WTC11 (cell line): ENCODE data around the gene ADGRB3. TPM values are rescaled to one million over a fixed set of nuclear protein-coding genes. Genes with fewer than 3 reads are reported as not detected.

Experiments used
- ATAC-seq: fragments of 200-7000 bp; cut with Tn5 transposase; 2 replicates; pipeline ENCODE4 v1.10.0; 2021; ENCODE audit warnings: mild to moderate bottlenecking, moderate library complexity
- CTCF ChIA-PET: fragments of 300-600 bp; sonication (Branson Sonifier 250); formaldehyde crosslinking; loops from one replicate; lab custom pipeline; 2021; ENCODE audit warnings: antibody characterized with exemption; lab: Charles Lee
- POLR2A ChIA-PET: fragments of 350-600 bp; sonication (Branson Sonifier 250); formaldehyde crosslinking; loops from one replicate; lab custom pipeline; 2021; ENCODE audit warnings: antibody characterized with exemption; lab: Charles Lee
- DNase-seq: peaks from one replicate; pipeline ENCODE4 v3.0.0; 2021; ENCODE audit warnings: low spot score
- H3K27ac Mint-ChIP-seq: 2 replicates; pipeline ENCODE4 v1.8.0; 2021; ENCODE audit warnings: mixed read lengths
- H3K27me3 Mint-ChIP-seq: 2 replicates; pipeline ENCODE4 v1.8.0; 2021; ENCODE audit warnings: low read depth, mild to moderate bottlenecking, moderate library complexity, mixed read lengths
- H3K36me3 Mint-ChIP-seq: 2 replicates; pipeline ENCODE4 v1.8.0; 2021; ENCODE audit warnings: mixed read lengths
- H3K4me1 Mint-ChIP-seq: 2 replicates; pipeline ENCODE4 v1.8.0; 2022; ENCODE audit warnings: mixed read lengths
- H3K4me3 Mint-ChIP-seq: 2 replicates; pipeline ENCODE4 v1.8.0; 2021; ENCODE audit warnings: mild to moderate bottlenecking, moderate library complexity, mixed read lengths
- H3K9me3 Mint-ChIP-seq: 2 replicates; pipeline ENCODE4 v1.8.0; 2021; ENCODE audit warnings: mixed read lengths
- AR ChIP-seq: fragments of 250-450 bp; sonication (Bioruptor Pico); IDR thresholded peaks from 2 replicates; pipeline ENCODE4 v1.9.0; 2021; ENCODE audit warnings: mild to moderate bottlenecking
- ATF1 ChIP-seq: sonication (generic); formaldehyde crosslinking; IDR thresholded peaks from 2 replicates; pipeline ENCODE4 v1.8.1; 2023; ENCODE audit warnings: mild to moderate bottlenecking, moderate library complexity, missing genetic modification reagents
- CBFB ChIP-seq: sonication (generic); formaldehyde crosslinking; IDR thresholded peaks from 2 replicates; pipeline ENCODE4 v1.8.1; 2022; ENCODE audit warnings: mild to moderate bottlenecking, low read depth, missing genetic modification reagents
- CDX4 ChIP-seq: fragments of 250-450 bp; sonication (Bioruptor Pico); IDR thresholded peaks from 2 replicates; pipeline ENCODE4 v1.9.0; 2021; ENCODE audit warnings: moderate library complexity, mild to moderate bottlenecking, inconsistent platforms, borderline replicate concordance
- E2F4 ChIP-seq: sonication (generic); formaldehyde crosslinking; IDR thresholded peaks from 2 replicates; pipeline ENCODE4 v1.8.1; 2022; ENCODE audit warnings: low read depth, mild to moderate bottlenecking, moderate library complexity, missing genetic modification reagents, borderline replicate concordance
- ELF4 ChIP-seq: sonication (generic); formaldehyde crosslinking; IDR thresholded peaks from 2 replicates; pipeline ENCODE4 v1.8.1; 2022; ENCODE audit warnings: low read depth, mild to moderate bottlenecking, moderate library complexity, missing genetic modification reagents
- ETV6 ChIP-seq: sonication (generic); formaldehyde crosslinking; IDR thresholded peaks from 2 replicates; pipeline ENCODE4 v1.8.1; 2022; ENCODE audit warnings: mild to moderate bottlenecking, missing genetic modification reagents
- FOXJ3 ChIP-seq: sonication (generic); formaldehyde crosslinking; IDR thresholded peaks from 2 replicates; pipeline ENCODE4 v1.9.0; 2021; ENCODE audit warnings: missing genetic modification reagents, mild to moderate bottlenecking, borderline replicate concordance
- IRF2 ChIP-seq: sonication (generic); formaldehyde crosslinking; IDR thresholded peaks from 2 replicates; pipeline ENCODE4 v1.8.0; 2022; ENCODE audit warnings: low read depth, missing genetic modification reagents, borderline replicate concordance
- NFYB ChIP-seq: sonication (generic); formaldehyde crosslinking; conservative IDR thresholded peaks from 2 replicates; pipeline ENCODE4 v1.8.0; 2022; ENCODE audit warnings: low read depth, missing genetic modification reagents
- SMAD4 ChIP-seq: sonication (generic); formaldehyde crosslinking; IDR thresholded peaks from 2 replicates; pipeline ENCODE4 v1.8.0; 2022; ENCODE audit warnings: mild to moderate bottlenecking, missing genetic modification reagents
- TP53 ChIP-seq: sonication (generic); formaldehyde crosslinking; IDR thresholded peaks from 2 replicates; pipeline ENCODE4 v1.8.1; 2023; ENCODE audit warnings: mild to moderate bottlenecking, missing genetic modification reagents
- USF1 ChIP-seq: sonication (generic); formaldehyde crosslinking; IDR thresholded peaks from 2 replicates; pipeline ENCODE4 v1.8.0; 2022; ENCODE audit warnings: mild to moderate bottlenecking, missing genetic modification reagents
- ZNF121 ChIP-seq: sonication (generic); formaldehyde crosslinking; IDR thresholded peaks from 2 replicates; pipeline ENCODE4 v1.8.0; 2023; ENCODE audit warnings: missing genetic modification reagents
- ZNF263 ChIP-seq: sonication (generic); formaldehyde crosslinking; IDR thresholded peaks from 2 replicates; pipeline ENCODE4 v1.8.1; 2022; ENCODE audit warnings: low read depth, mild to moderate bottlenecking, moderate library complexity, missing genetic modification reagents
- ZNF396 ChIP-seq: fragments of 250-450 bp; sonication (Bioruptor Pico); IDR thresholded peaks from 2 replicates; pipeline ENCODE4 v1.8.0; 2021; ENCODE audit warnings: mild to moderate bottlenecking, moderate library complexity, borderline replicate concordance
- ZNF425 ChIP-seq: fragments of 250-450 bp; sonication (Bioruptor Pico); conservative IDR thresholded peaks from 2 replicates; pipeline ENCODE4 v1.9.0; 2021; ENCODE audit warnings: mild to moderate bottlenecking
- ZNF532 ChIP-seq: fragments of 250-450 bp; sonication (Bioruptor Pico); IDR thresholded peaks from 2 replicates; pipeline ENCODE4 v1.9.0; 2021; ENCODE audit warnings: mild to moderate bottlenecking, borderline replicate concordance
- total RNA-seq: library from RNA; stranded (reverse); gene quantifications from 3 replicates; pipeline ENCODE4 v1.2.3, GENCODE V29; 2021

ADGRB3 gene
- total RNA-seq, 1 experiment from 2014 or later: 1.9 TPM

- no peak for TF ChIP-seq ZNF532 (CRISPR knock-in tag)
- TF ChIP-seq CBFB (CRISPR knock-in tag): no peak
- no peak for TF ChIP-seq IRF2
- TF ChIP-seq ZNF121 (CRISPR knock-in tag): no peak
- TF ChIP-seq ZNF396: no peak
- no peak for TF ChIP-seq E2F4
- TF ChIP-seq, all 79 proteins: peak for 0
These were observed 353.6 kb downstream of the ADGRB3 start (continued) for GRCh38 chr6:68988698-68989097.

- peaks cover 10% of the 10 kb centered on the region for H3K4me1 Mint-ChIP-seq
- ChIA-PET POLR2A (no interaction called here), CTCF (interaction anchor here (1.0 kb wide), 1 partner anchor 15 kb away, joined by 3 read pairs; no protein-coding TSS in a partner anchor)
- H3K27ac Mint-ChIP-seq: no peak overlapping the region
- ATAC-seq (no peak), DNase-seq (no peak)
- no peaks in the 10 kb centered on the region for H3K27me3 Mint-ChIP-seq
- H3K36me3 Mint-ChIP-seq: no peaks in the 10 kb centered on the region
- TF ChIP-seq NFYB (CRISPR knock-in tag) (no peak), SMAD4 (CRISPR knock-in tag) (no peak), ZNF425 (CRISPR knock-in tag) (no peak), CDX4 (CRISPR knock-in tag) (no peak), ELF4 (CRISPR knock-in tag) (no peak)
- no peaks in the 10 kb centered on the region for H3K9me3 Mint-ChIP-seq
- H3K4me3 Mint-ChIP-seq: no peak overlapping the region
These were observed 355.2 kb downstream of the ADGRB3 start for GRCh38 chr6:68990317-68990716.

- Mint-ChIP-seq H3K27ac (no peak overlapping the region), H3K4me1 (peaks cover 19% of the 10 kb centered on the region), H3K27me3 (no peaks in the 10 kb centered on the region), H3K4me3 (no peak overlapping the region), H3K36me3 (no peaks in the 10 kb centered on the region), H3K9me3 (no peaks in the 10 kb centered on the region)
- ATAC-seq (no peak), DNase-seq (no peak)
- CTCF ChIA-PET: no interaction called here
- POLR2A ChIA-PET: no interaction called here
- TF ChIP-seq ETV6 (CRISPR knock-in tag): no peak
- TF ChIP-seq ZNF425 (CRISPR knock-in tag): no peak
- TF ChIP-seq ATF1 (CRISPR knock-in tag): no peak
- no peak for TF ChIP-seq ZNF263 (CRISPR knock-in tag)
- no peak for TF ChIP-seq AR (CRISPR knock-in tag)
- TF ChIP-seq USF1 (CRISPR knock-in tag): no peak
- no peak for TF ChIP-seq TP53 (CRISPR knock-in tag)
- TF ChIP-seq FOXJ3 (CRISPR knock-in tag): no peak
These were observed 358.8 kb downstream of the ADGRB3 start for GRCh38 chr6:68993911-68994310.
